Thymus (tissue), 11 donors: ENCODE results near the gene RAB12. TPM values are rescaled to one million over a fixed set of nuclear protein-coding genes. Genes with fewer than 3 reads are reported as not detected.

ENCODE experiments used
- DNase-seq, 9 donors: peaks; one replicate each; pipeline ENCODE4 v3.0.0-alpha.2; 2013; ENCODE audit warnings: low spot score in 9 of 9, low read depth in 6 of 9, missing footprints in 1 of 9
- H3K27ac ChIP-seq, 2 donors: one replicate each; pipeline ENCODE4 v1.5.1; 2013; ENCODE audit warnings: control low read depth in 1 of 2, low read depth in 1 of 2, low read length in 1 of 2, mild to moderate bottlenecking in 1 of 2, moderate library complexity in 1 of 2
- H3K27me3 ChIP-seq, 2 donors: one replicate each; pipeline ENCODE4 v1.5.1; 2013; ENCODE audit warnings: low read length in 1 of 2; ENCODE audit not compliant: control insufficient read depth in 2 of 2, insufficient read depth in 1 of 2
- H3K36me3 ChIP-seq, 2 donors: one replicate each; pipeline ENCODE4 v1.5.1; 2013; ENCODE audit warnings: low read length in 1 of 2, mild to moderate bottlenecking in 1 of 2, moderate library complexity in 1 of 2; ENCODE audit not compliant: control insufficient read depth in 2 of 2, insufficient read depth in 2 of 2
- H3K4me1 ChIP-seq, 2 donors: one replicate each; pipeline ENCODE4 v1.5.1; 2013; ENCODE audit warnings: low read length in 2 of 2; ENCODE audit not compliant: control insufficient read depth in 2 of 2, insufficient read depth in 2 of 2
- H3K4me3 ChIP-seq, 2 donors: one replicate each; pipeline ENCODE4 v1.5.1; 2013; ENCODE audit warnings: low read length in 2 of 2, control low read depth in 1 of 2, mild to moderate bottlenecking in 1 of 2
- H3K9me3 ChIP-seq, 2 donors: one replicate each; pipeline ENCODE4 v1.5.1; 2013; ENCODE audit warnings: low read length in 1 of 2, mild to moderate bottlenecking in 1 of 2; ENCODE audit not compliant: control insufficient read depth in 2 of 2, insufficient read depth in 1 of 2
- WGBS: extraction: QIAGEN DNeasy Blood & Tissue Kit; methylation state at CpG from one replicate; pipeline ENCODE4 v1.1.7; 2013; 5-methylcytosine and 5-hydroxymethylcytosine counted together
- polyA plus RNA-seq: library from polyadenylated mRNA; stranded (reverse); fragments of 200-250 nt; gene quantifications from one replicate; pipeline ENCODE4 v1.2.3, GENCODE V29; 2013
- total RNA-seq: library from RNA; stranded (reverse); fragments of 120-200 nt; gene quantifications from one replicate; pipeline ENCODE4 v1.2.4, GENCODE V29; 2013
- donor health status: healthy.

Gene RAB12
- total and polyA plus RNA-seq, 2 donors, result 17.8 to 60.0 TPM

- Histone ChIP-seq H3K4me1 (peaks cover 0 to 2% of the 10 kb centered on the region in 2 donors), H3K27ac (peak overlapping the region; percentile 62 to 68), H3K9me3 (no peaks in the 10 kb centered on the region), H3K27me3 (no peaks in the 10 kb centered on the region), H3K36me3 (no peaks in the 10 kb centered on the region), H3K4me3 (no peak overlapping the region)
- no peak for DNase-seq
- WGBS, result 94% methylated on average over 13 of the region's 13 CpGs
Observed at GRCh38 chr18:8685141-8685913, 76.1 kb downstream of the RAB12 start.

GRCh38 chr18:8685914-8686216 is 76.6 kb downstream of the RAB12 start:
- WGBS, result 98% methylated on average over 8 of the region's 8 CpGs

GRCh38 chr18:8686611-8687010 is 77.4 kb downstream of the RAB12 start:
- Histone ChIP-seq H3K4me3 (no peak overlapping the region), H3K4me1 (peaks cover 0 to 2% of the 10 kb centered on the region in 2 donors), H3K27ac (no peak overlapping the region), H3K9me3 (no peaks in the 10 kb centered on the region), H3K27me3 (no peaks in the 10 kb centered on the region), H3K36me3 (no peaks in the 10 kb centered on the region)
- 87% methylated on average over 6 of the region's 6 CpGs for WGBS
- DNase-seq, result no peak

More at GRCh38 chr18:8685914-8686216, 76.6 kb downstream of the RAB12 start:
- no peak overlapping the region for H3K4me3 ChIP-seq
- H3K27me3 ChIP-seq, result no peaks in the 10 kb centered on the region
- no peaks in the 10 kb centered on the region for H3K9me3 ChIP-seq
- DNase-seq, result no peak
- H3K4me1 ChIP-seq, result peaks cover 0 to 2% of the 10 kb centered on the region in 2 donors
- H3K27ac ChIP-seq, result no peak overlapping the region
- no peaks in the 10 kb centered on the region for H3K36me3 ChIP-seq

GRCh38 chr18:8688216-8688800 is 79.1 kb downstream of the RAB12 start:
- 95% methylated on average over 8 of the region's 8 CpGs for WGBS
- Histone ChIP-seq H3K36me3 (no peaks in the 10 kb centered on the region), H3K9me3 (no peaks in the 10 kb centered on the region), H3K4me3 (no peak overlapping the region), H3K27me3 (no peaks in the 10 kb centered on the region), H3K4me1 (peaks cover 0 to 2% of the 10 kb centered on the region in 2 donors), H3K27ac (no peak overlapping the region)
- DNase-seq, result no peak

- Histone ChIP-seq H3K4me3 (no peak overlapping the region), H3K27me3 (no peaks in the 10 kb centered on the region), H3K9me3 (no peaks in the 10 kb centered on the region), H3K36me3 (no peaks in the 10 kb centered on the region), H3K4me1 (peaks cover 0 to 2% of the 10 kb centered on the region in 2 donors), H3K27ac (no peak overlapping the region)
- DNase-seq, result no peak
- 98% methylated on average over 8 of the region's 8 CpGs for WGBS
Observed at GRCh38 chr18:8688816-8689215, 79.6 kb downstream of the RAB12 start.

Other genes starting within 250 kb of the RAB12 start
- gene MTCL1, start 96.1 kb downstream of the RAB12 start, total RNA-seq, result 11.0 TPM
- gene MTCL1, start 96.1 kb downstream of the RAB12 start, polyA plus RNA-seq, result 15.9 TPM